Subcutaneous adipose tissue (tissue), 4 donors: Measurements from ENCODE around the gene PHYH. TPM values are rescaled to one million over a fixed set of nuclear protein-coding genes. Genes with fewer than 3 reads are reported as not detected.

Experiments used
- CTCF ChIP-seq: fragments of 450-650 bp; IDR thresholded peaks from one replicate; pipeline ENCODE4 v1.5.1; 2016; ENCODE audit warnings: low read depth, mild to moderate bottlenecking, control low read depth, antibody characterized with exemption, moderate library complexity
- total RNA-seq, 4 donors: library from RNA; depleted of rRNA; stranded (reverse); fragments of >200 nt; gene quantifications; one replicate each; pipeline ENCODE4 v1.1.0, GENCODE V29; 2016

The PHYH gene
- total RNA-seq, 4 donors from 2014 or later = 47.4 to 93.8 (median 57.4) TPM

- no peak for TF ChIP-seq CTCF
Measured at GRCh38 chr10:13268310-13268709, 31.6 kb downstream of the PHYH start.

DNA sequence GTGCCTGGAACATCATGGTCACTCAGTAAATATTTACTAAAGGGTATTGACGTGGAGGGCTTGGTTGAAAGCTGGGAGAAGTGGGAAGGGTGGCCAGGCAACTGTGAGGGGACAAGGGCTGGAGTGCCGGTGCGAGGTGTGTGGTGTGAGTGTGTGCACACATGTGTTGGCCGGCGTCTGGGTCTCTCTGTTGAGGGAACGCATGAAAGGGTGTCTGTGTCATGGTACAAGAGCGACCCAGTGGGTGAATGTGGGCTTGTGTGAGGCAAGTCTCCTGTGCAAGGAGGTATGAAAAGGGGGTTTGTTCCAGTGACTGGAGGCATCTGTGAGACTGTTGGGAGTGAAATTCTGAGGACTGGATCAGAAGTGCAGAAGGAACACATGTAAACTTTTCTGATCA, 36.3 kb downstream of the PHYH start:
- no peak for TF ChIP-seq CTCF

DNA sequence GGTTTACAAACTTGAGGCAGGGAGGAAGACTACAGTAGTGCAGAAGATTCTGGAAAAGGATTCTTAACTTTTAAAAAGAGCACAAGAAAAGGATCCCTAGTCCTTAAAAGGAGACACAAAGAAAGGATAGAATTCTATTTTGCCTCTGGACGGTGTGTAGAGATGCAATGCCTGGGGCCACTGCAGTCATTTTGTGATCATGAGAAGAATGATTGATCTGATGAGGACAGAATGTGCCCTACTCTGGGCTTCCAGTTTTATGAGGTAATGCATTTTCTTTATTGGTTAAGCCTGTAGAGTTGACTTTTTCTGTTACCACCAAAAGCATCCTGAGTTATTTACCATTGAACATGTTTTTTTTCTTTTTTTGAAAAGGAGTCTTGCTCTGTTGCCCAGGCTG, 37.4 kb downstream of the PHYH start:
- no peak for TF ChIP-seq CTCF

DNA sequence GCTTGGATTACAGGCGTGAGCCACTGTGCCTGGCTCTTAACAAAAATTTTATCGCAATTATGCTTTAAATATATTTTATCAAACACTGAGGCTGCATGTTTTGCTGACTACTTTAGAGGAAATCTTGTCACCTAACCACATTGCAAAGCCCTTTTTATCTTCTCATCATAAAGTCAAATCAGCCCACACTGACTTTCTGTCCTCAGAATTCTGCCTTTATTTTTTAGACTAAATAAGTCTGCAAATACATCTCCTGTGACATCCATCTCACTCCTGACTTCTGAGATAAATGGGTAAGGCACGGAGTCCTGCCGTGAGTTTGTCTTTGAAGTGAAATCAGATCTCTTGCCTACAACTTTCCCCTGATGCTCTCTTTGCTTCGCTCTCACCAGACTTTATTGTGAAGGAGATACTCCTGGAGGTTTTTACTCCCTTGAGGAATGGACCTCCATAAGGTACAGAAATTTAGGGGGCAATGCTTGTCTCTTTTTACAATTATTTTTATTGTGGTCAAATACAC, 42.2 kb downstream of the PHYH start:
- TF ChIP-seq CTCF = no peak

GRCh38 chr10:13256627-13257026, 43.2 kb downstream of the PHYH start:
- TF ChIP-seq CTCF = no peak

GRCh38 chr10:13253726-13254125, 46.1 kb downstream of the PHYH start:
- no peak for TF ChIP-seq CTCF

GRCh38 chr10:13247784-13248183, 52.1 kb downstream of the PHYH start:
- TF ChIP-seq CTCF = no peak
